Esophagus mucosa (tissue), 1 donor: ENCODE results near the gene ARPC1A. TPM values are rescaled to one million over a fixed set of nuclear protein-coding genes. Genes with fewer than 3 reads are reported as not detected.

Experiments used
- ATAC-seq: fragments of 200-7000 bp; cut with Tn5 transposase; one replicate; pipeline ENCODE4 v1.9.1; 2020
- total RNA-seq: library from RNA; stranded (reverse); gene quantifications from one replicate; pipeline ENCODE4 v1.2.4, GENCODE V29; 2023
- donor health status: DM: yes; HTN: yes; CAD: no.

The ARPC1A gene
- total RNA-seq, 1 donor from 2014 or later = 182 TPM

DNA sequence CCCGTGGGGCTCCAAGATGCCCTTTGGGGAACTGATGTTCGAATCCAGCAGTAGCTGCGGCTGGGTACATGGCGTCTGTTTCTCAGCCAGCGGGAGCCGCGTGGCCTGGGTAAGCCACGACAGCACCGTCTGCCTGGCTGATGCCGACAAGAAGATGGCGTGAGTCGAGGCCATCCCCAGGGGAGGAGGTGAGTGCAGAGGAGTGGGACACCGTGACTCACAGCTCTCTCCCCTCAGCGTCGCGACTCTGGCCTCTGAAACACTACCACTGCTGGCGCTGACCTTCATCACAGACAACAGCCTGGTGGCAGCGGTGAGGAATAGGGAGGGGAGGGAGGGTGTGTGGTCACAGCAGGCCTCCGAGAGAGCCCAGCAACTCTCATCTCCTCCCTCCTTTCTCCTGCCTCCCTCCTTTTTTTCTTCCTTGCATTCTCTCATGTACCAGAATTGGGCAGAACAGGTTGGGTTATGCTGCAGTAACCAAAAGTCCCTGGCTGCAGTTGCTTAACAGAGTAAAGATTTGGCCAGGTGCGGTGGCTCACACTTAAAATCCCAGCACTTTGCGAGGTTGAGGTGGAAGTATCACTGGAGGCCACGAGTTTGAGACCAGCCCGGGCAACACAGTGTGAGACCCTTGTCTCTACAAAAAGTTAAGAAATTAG is 65.4 kb downstream of the ARPC1A start:
- no peak for ATAC-seq

GRCh38 chr7:99392046-99392445 is 66.3 kb downstream of the ARPC1A start:
- peak; percentile 1 for ATAC-seq

GRCh38 chr7:99392659-99393354 is 67.1 kb downstream of the ARPC1A start:
- peak; percentile 91 for ATAC-seq

DNA sequence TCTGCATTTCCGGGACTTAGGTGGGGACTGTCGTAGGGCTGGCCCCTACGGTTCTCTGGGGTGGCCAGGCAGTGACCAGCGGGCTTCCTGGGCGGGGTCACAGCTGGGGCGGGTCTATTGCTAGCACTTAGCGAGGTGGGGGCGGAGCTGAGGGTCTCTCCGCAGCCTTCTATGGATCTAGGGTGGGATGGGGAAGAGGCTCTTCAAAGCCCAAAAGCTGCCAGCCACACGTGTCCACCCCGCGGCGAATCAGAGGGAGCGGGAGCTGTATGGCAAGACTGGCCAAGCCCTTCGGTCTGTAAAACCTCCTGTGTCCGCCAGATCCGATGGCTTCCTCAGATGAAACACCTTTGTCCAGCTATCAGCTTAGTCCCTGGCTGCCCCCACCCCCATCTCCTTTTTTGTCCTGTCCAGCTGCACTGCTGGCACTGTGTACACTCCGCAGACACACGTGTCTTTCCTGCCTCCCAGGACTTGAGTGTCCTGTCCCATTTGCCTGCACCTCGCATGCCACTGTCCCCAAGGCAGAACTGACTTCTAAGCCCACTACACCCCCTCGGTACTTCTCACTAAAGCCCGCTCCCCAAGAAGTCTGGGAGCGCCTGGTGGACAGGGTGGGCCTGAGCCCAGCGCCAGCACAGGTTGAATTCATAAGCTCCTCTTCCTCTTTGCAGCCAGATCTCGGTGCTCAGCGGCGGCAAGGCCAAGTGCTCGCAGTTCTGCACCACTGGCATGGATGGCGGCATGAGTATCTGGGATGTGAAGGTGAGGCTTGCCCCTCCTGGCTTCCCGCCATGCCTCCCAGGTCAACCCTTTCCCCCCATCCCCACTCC is 67.9 kb downstream of the ARPC1A start:
- ATAC-seq = no peak

- no peak for ATAC-seq
These were observed 68.4 kb downstream of the ARPC1A start for GRCh38 chr7:99394188-99394502.

GRCh38 chr7:99395616-99396327 is 70.1 kb downstream of the ARPC1A start:
- ATAC-seq = no peak

GRCh38 chr7:99396418-99397296 is 71.0 kb downstream of the ARPC1A start:
- no peak for ATAC-seq

GRCh38 chr7:99397297-99397983 is 71.7 kb downstream of the ARPC1A start:
- ATAC-seq = no peak

- no peak for ATAC-seq
These were observed 73.3 kb downstream of the ARPC1A start for GRCh38 chr7:99398891-99399445.

DNA sequence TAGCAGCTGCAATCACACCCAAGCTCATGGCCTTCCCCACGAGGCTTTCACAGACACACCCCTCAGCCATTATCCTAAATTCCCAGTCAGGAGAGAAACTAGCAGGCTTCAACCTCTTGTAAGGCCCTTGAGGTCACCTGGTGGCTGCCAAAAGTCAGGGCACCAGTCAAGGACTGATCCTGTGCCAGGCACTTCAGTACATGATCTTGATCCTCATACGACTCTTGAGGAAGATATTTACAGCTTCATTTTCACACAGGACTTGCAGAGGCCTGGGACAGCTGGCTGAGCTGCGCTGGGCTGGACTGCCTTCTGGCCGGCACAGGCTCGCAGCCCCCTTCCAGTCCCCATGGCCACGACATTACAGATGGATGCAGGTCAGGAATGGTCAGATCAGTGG is 73.9 kb downstream of the ARPC1A start:
- no peak for ATAC-seq

- ATAC-seq = no peak
These were observed 77.2 kb downstream of the ARPC1A start for GRCh38 chr7:99402854-99403253.

DNA sequence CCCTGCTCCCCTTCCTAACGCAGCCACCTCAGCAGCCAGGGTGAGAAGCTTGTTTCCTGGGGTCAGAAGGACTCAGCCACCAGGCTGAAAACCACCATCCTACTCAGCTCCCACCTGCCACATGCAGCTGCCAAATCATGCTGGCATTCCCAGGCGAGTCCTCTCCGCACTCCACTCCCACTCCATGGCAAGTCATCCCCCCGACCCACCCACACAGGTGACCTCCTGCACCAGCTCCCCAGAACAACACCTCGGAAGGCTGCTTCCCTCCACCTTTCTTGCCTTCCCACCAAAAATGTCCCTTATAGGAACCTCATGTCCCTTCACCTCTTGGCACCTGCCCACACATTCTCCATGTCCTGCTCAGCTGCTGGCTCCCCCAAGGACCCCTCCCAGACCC is 78.1 kb downstream of the ARPC1A start:
- ATAC-seq = no peak

DNA sequence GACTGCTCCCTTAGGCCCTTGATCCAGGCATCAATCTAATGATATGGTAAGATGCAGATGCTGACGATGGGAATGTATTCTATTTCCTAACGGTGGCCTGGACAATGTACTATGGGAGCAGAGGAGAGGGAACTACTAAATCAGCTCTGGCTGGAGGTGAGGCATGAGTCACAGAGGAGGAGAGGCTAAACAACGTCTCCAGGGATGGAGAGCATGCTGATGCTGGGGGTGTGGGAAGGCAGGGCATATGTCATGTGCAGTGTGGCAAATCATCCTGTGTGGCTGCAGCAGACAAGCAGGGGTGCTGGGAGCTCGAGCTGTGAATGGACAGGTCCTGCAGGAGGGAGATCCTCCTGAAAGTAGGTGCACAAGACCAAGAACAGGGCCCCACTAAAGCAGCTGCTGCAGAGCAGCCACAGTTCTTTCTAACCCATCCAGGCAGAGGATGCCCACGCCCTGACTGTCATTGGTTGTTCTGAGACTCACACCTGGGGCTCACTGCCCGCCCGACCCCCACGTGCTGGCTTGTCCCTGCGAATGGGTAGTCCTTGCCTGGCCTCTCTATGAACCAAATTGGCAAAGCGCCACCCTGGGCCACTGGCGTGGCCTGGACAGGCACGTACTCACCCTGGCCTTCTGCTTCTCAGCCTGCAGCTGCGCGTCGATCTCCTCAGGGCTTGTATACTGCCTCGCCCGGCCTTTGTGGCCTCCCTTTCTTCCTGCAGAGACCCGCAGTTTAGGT is 78.7 kb downstream of the ARPC1A start:
- no peak for ATAC-seq

- no peak for ATAC-seq
These were observed 79.3 kb downstream of the ARPC1A start for GRCh38 chr7:99404977-99405320.

GRCh38 chr7:99406557-99406956 is 80.9 kb downstream of the ARPC1A start:
- no peak for ATAC-seq

- ATAC-seq = peak; percentile 52
These were observed 82.2 kb downstream of the ARPC1A start for GRCh38 chr7:99407872-99408378.

GRCh38 chr7:99408379-99409191 is 82.9 kb downstream of the ARPC1A start, which contains the start of the genes BUD31 and PDAP1:
TSS of gene BUD31 (plus strand) at chr7:99408969. CDS start at chr7:99411093, 2,124 bp downstream.
TSS of gene PDAP1 (minus strand) at chr7:99408597. CDS start at chr7:99408548, 49 bp downstream.
- ATAC-seq = peak; percentile 95

- no peak for ATAC-seq
These were observed 83.5 kb downstream of the ARPC1A start for GRCh38 chr7:99409192-99409572.

DNA sequence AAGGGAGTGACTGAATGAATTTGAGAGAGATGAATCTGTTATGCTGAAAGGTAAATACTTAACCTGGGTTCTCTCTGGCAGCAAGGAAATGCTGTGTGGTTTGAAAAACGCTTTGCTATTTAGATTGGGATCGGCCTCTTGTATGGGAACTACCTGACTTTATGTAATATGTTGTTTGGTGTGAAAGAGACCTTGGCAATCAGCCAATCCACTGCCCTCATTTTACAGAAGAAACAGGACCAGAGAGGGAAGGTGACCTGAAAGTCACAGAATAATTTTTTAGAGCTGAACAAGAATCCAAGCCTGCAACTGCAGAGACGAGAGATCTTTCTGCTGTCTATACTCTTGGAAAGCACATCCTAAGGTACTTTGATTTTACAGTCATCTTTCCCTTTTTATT is 84.1 kb downstream of the ARPC1A start:
- ATAC-seq = no peak
